Gastrocnemius medialis (tissue), 4 donors: ENCODE results near the gene SYNJ1. TPM values are rescaled to one million over a fixed set of nuclear protein-coding genes. Genes with fewer than 3 reads are reported as not detected.
"Not testable (repeated sequence)": the region's sequence is repeated elsewhere in the genome, so short reads cannot be mapped to it uniquely, and the experiment has no call there.

Experiments used
- ATAC-seq, 2 donors: fragments of 150-250 bp; one replicate each; pipeline ENCODE4 v1.9.1; 2016
- DNase-seq, 2 donors: peaks; one replicate each; pipeline ENCODE4 v3.0.0-alpha.2; 2019
- H3K27ac ChIP-seq, 4 donors: fragments of 200-600 bp; sonication (generic); 1 replicate in 1 of 4; 2 replicates in 3 of 4; pipeline ENCODE4 v1.5.1; 2016 to 2018; ENCODE audit warnings: mild to moderate bottlenecking in 2 of 4, moderate library complexity in 1 of 4
- H3K27me3 ChIP-seq, 3 donors: fragments of 200-600 bp; sonication (generic) in 2 of 3; 1 replicate in 1 of 3; 2 replicates in 2 of 3; pipeline versions ENCODE4 v1.5.1 to v1.6.0; 2016 to 2019; ENCODE audit warnings: mild to moderate bottlenecking in 1 of 3, moderate library complexity in 1 of 3
- H3K36me3 ChIP-seq, 2 donors: fragments of 200-600 bp; sonication (generic) in 1 of 2; one replicate each; pipeline ENCODE4 v1.5.1; 2017 to 2018
- H3K4me1 ChIP-seq, 2 donors: fragments of 200-600 bp; sonication (generic) in 1 of 2; one replicate each; pipeline ENCODE4 v1.5.1; 2016 to 2017; ENCODE audit warnings: mild to moderate bottlenecking in 2 of 2
- H3K4me3 ChIP-seq, 4 donors: fragments of 200-600 bp; sonication (generic) in 3 of 4; 1 replicate in 1 of 4; 2 replicates in 3 of 4; pipeline ENCODE4 v1.5.1; 2016 to 2019; ENCODE audit warnings: mild to moderate bottlenecking in 2 of 4
- H3K9me3 ChIP-seq, 3 donors: fragments of 200-600 bp; sonication (generic) in 2 of 3; 1 replicate in 1 of 3; 2 replicates in 2 of 3; pipeline ENCODE4 v1.5.1; 2016 to 2019
- POLR2A ChIP-seq, 2 donors: fragments of 450-650 bp; IDR thresholded peaks; one replicate each; pipeline ENCODE4 v1.6.1; 2017; ENCODE audit warnings: antibody characterized with exemption in 2 of 2, mild to moderate bottlenecking in 2 of 2, moderate library complexity in 2 of 2
- in situ Hi-C, 4 donors: fragments of 200-750 bp; cut with MboI; loops; one replicate each; pipeline versions ENCODE4 v1.15.0 to v1.8.0; 2017; ENCODE audit warnings: low sequenced_read_pairs in 4 of 4
- intact Hi-C: fragments of 100-400 bp; cut with DNase I; formaldehyde crosslinking; loops from one replicate; pipeline ENCODE4 v1.15.1; 2023; ENCODE audit warnings: low total_unique reads
- total RNA-seq, 4 donors: library from RNA; depleted of rRNA; stranded (reverse); fragments of >200 nt; gene quantifications; one replicate each; pipeline versions ENCODE4 v1.1.0 to v1.2.3, GENCODE V29; 2016
- TF ChIP-seq, protein P1 (sequence below), 5 experiments: fragments of 450-650 bp in 3 of 5; fragments of 200-600 bp in 2 of 5; sonication (generic) in 2 of 5; IDR thresholded peaks in 4 of 5; conservative IDR thresholded peaks in 1 of 5; 1 replicate in 4 of 5; 2 replicates in 1 of 5; pipeline ENCODE4 v1.5.1; 2016 to 2019; ENCODE audit warnings: antibody characterized with exemption in 5 of 5, mild to moderate bottlenecking in 3 of 5, moderate library complexity in 3 of 5

Gene SYNJ1
- total RNA-seq, 4 donors from 2014 or later = 10.0 to 34.8 (median 10.8) TPM

DNA sequence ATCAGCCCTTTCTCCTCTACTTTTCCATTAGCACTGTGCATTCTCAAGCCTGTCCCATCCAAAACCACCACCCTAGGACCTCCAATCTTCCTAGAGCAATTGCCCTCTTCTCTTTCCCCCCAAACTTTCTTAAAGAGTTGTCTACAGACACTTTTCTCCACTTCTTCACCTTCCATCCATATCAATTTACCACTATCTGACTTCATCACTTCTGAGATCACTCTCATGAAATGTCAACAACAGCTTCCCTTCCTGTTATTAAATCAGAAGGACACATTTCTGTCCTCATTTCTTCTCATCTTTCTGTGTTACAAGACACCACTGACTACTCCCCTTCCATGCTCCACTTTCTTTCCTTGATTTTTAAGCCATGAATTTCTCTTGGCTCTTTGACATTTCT, 79.6 kb downstream of the SYNJ1 start:
- Histone ChIP-seq H3K4me3 (no peak overlapping the region), H3K36me3 (peaks cover 0 to 50% of the 10 kb centered on the region in 2 donors), H3K4me1 (no peaks in the 10 kb centered on the region), H3K27ac (no peak overlapping the region), H3K27me3 (no peaks in the 10 kb centered on the region), H3K9me3 (no peaks in the 10 kb centered on the region)
- ATAC-seq (no peak), DNase-seq (no peak)
- no peak for TF ChIP-seq POLR2A (IDR thresholded peaks at IDR 0.05)
- TF ChIP-seq, protein P1, sequence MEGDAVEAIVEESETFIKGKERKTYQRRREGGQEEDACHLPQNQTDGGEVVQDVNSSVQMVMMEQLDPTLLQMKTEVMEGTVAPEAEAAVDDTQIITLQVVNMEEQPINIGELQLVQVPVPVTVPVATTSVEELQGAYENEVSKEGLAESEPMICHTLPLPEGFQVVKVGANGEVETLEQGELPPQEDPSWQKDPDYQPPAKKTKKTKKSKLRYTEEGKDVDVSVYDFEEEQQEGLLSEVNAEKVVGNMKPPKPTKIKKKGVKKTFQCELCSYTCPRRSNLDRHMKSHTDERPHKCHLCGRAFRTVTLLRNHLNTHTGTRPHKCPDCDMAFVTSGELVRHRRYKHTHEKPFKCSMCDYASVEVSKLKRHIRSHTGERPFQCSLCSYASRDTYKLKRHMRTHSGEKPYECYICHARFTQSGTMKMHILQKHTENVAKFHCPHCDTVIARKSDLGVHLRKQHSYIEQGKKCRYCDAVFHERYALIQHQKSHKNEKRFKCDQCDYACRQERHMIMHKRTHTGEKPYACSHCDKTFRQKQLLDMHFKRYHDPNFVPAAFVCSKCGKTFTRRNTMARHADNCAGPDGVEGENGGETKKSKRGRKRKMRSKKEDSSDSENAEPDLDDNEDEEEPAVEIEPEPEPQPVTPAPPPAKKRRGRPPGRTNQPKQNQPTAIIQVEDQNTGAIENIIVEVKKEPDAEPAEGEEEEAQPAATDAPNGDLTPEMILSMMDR (IDR thresholded peaks at IDR 0.05 in 4 of 5, conservative IDR thresholded peaks at IDR 0.05 in 1 of 5) = no peak
- intact Hi-C loops = no loop called here
- in situ Hi-C loops = no loop called here

DNA sequence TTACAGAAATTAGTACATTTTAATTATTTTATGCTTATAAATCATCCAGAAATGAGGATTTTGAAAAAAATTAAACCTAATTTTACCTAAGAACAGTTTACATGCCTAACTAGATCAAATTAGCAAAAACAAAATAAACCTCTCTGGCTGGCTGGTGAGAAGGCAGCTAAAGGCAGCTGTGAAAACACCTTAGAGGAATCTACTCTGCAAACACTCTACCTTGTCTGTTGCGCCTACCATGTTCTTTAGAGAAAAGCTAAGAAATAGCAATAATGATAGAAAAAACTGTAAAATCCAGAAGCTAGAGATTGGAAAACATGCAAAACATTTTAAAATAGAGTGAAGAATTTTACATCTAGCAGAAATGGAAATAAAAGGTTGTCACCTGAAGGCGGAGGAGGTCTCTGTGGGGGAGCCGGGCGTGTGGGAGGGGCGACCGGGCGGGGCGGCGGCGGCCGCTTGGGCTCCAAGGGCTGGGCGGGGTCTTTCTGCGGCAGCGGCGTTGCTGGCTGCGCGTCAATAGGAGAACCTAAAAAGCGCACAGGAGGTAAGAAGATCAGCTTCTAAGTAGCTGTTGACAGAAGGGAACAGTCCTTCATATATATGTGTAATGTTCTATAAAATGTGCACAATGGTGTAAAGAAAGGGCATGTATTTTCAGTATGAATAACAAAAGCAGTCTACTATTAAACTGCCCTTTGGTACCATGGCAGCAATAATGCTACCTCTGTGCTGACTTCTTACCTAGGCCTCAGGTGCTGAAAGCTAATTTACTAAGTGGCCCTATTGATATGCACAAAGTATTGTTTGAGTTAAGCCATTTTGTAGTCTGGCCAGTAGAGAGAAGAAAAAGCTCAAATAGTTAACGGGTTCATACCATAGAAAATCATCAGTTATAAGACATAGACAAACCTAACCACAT, 82.3 kb downstream of the SYNJ1 start:
- intact Hi-C loops = no loop called here
- in situ Hi-C loops = no loop called here
- DNase-seq (no peak), ATAC-seq (no peak)
- H3K36me3 ChIP-seq = peaks cover 0 to 68% of the 10 kb centered on the region in 2 donors
- TF ChIP-seq POLR2A (IDR thresholded peaks at IDR 0.05) = no peak
- TF ChIP-seq, protein P1 (IDR thresholded peaks at IDR 0.05 in 4 of 5, conservative IDR thresholded peaks at IDR 0.05 in 1 of 5) = no peak
- H3K9me3 ChIP-seq = no peaks in the 10 kb centered on the region
- no peak overlapping the region for H3K4me3 ChIP-seq
- no peaks in the 10 kb centered on the region for H3K4me1 ChIP-seq
- no peak overlapping the region for H3K27ac ChIP-seq
- no peaks in the 10 kb centered on the region for H3K27me3 ChIP-seq

DNA sequence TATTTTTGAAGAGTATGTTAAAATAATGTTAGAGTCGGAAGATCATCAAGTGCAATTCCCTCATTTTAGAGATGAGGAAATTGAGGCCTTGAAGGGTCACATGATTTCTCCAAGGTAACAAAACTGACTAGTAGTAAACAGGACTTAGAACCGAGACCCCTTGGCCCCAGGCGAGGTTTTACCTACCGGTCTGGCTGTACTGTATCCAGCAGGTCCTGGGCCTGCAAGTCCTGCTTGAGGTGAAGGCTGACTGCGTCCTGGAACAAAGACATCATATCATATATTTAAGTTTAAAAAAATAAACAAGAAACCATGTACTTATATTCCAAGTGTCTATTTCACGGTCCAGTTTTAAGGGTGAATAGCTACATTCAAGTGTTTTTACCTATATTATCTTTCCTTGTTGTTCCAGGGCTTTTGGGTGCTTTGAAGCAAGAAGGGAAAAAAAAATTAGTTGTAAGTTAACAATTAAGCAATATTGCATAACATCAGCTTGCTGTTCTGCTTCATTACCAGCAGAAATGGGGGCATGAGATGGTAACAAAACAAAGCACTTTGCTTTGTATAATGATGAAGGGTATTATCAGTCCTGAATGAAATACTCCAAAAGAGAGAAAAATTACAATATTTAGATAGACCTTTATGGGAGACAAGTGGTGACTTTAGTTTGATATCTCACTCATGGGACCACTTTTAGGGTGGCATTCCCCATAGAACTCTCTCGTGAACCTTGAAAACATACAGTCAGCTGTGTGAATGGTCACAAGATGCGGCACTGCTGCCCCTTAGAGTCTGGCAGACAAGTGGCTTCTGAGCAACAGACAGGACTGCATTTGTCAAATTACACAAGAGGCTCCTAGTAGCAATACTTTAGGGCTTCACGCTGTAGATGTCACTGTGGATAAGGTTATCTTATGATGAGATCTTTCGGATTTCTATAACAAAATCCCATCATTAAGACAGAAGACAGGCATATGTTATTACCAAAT, 85.8 kb downstream of the SYNJ1 start:
- ATAC-seq (no peak), DNase-seq (no peak)
- in situ Hi-C loops = no loop called here
- H3K36me3 ChIP-seq = peaks cover 0 to 85% of the 10 kb centered on the region in 2 donors
- H3K27me3 ChIP-seq = no peaks in the 10 kb centered on the region
- no peak overlapping the region for H3K4me3 ChIP-seq
- no peak for TF ChIP-seq POLR2A (IDR thresholded peaks at IDR 0.05)
- TF ChIP-seq, protein P1 (IDR thresholded peaks at IDR 0.05 in 4 of 5, conservative IDR thresholded peaks at IDR 0.05 in 1 of 5) = no peak
- no peaks in the 10 kb centered on the region for H3K4me1 ChIP-seq
- intact Hi-C loops = no loop called here
- H3K9me3 ChIP-seq = no peaks in the 10 kb centered on the region
- no peak overlapping the region for H3K27ac ChIP-seq

DNA sequence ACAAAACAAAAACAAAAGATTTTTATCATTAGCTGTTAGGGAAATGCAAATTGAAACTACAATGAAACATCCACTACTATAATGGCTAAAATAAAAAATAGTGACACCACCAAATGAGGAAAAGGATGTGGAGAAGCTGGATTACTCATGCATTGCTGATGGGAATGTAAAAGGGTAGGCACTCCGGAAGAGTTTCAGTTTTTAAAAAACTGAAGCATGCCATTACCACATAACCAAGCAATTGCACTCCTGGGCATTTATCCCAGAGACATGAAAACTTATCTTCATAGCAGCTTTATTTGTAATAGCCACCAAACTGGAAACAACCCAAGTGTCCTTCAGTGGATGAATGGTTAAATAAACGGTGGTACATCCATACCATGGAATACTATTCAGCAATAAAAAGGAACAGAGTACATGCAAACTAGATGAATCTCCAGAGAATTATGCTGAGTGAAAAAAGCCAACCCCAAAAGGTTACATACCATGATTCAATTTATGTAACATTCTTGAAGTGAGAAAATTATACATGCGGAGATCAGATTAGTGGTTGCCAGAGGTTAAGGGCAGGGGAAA, 101.1 kb downstream of the SYNJ1 start:
- Histone ChIP-seq H3K27ac (no peak overlapping the region), H3K27me3 (peaks cover 0 to 5% (median 0%) of the 10 kb centered on the region in 3 donors), H3K9me3 (no peaks in the 10 kb centered on the region), H3K4me1 (no peaks in the 10 kb centered on the region), H3K4me3 (no peak overlapping the region), H3K36me3 (peaks cover 0 to 12% of the 10 kb centered on the region in 2 donors)
- in situ Hi-C loops (no loop called here), intact Hi-C loops (no loop called here)
- TF ChIP-seq, protein P1 (IDR thresholded peaks at IDR 0.05 in 4 of 5, conservative IDR thresholded peaks at IDR 0.05 in 1 of 5) = no peak
- TF ChIP-seq POLR2A (IDR thresholded peaks at IDR 0.05) = no peak
- DNase-seq = no peak
- no peak for ATAC-seq

DNA sequence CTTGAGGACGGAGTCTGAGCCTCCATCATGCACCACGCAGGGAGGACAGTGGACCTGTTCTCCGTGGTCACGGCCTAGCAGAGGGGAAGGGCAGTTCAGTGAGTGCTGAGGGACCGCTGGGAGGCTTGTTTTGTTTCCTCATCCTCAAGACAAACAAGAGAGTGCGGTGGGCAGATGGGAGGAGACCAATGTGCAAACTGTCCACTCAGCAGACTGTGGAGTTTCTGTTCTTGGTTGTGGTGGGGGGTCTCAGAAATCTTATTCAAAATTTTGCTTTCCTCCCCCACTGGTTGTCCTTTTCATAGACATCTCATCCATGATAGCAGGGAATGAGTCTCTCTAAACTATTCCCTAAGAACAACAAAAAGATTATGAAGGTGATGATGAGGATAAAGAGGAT, 109.6 kb downstream of the SYNJ1 start:
- DNase-seq, intact Hi-C loops, H3K27ac ChIP-seq, ATAC-seq, in situ Hi-C loops, H3K27me3 ChIP-seq, H3K4me1 ChIP-seq, H3K36me3 ChIP-seq, H3K4me3 ChIP-seq, H3K9me3 ChIP-seq: not testable (repeated sequence)
